GM21381 (cell line): ENCODE data around the gene FAM3C.
A peak's percentile ranks its signal among the peaks of the same experiment; 100 is the strongest.

Experiments
- ATAC-seq: cut with Tn5 transposase; IDR thresholded peaks from one replicate; pipeline ENCODE4 v1.9.1; 2021; ENCODE audit warnings: mild to moderate bottlenecking, moderate library complexity; ENCODE audit not compliant: unreplicated experiment

Gene FAM3C

DNA sequence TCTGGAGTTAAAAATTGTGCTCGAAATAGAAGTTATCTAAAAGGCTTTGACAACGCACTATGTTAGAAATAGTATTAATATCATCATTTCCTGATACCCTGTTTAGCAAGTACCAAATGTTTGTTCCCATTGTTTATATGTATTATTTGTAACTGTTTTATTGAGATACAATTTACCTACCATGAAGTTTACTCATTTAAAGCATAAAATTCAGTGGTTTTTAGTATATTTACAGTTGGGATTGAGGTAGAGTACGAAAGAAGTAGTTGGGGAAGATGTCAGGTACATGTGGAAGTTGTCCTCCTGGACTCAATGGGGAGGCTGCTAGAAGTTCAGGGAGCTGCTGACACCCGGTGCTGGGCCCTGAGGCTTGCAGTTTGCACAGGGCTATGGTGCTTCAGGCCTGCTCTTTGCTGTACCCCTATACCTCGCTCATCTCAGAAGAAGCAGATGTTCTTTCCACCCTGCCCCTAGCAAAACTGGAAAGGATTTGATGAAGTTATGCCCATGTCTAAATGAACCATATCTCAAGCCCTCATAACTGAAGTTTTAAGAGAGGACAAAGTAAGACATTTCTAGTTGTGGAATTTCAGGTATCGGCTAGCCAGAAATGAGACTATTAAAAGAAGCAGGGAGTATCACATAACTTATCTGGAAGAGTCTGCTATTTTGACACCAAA, 92.5 kb downstream of the FAM3C start:
- no peak for ATAC-seq

GRCh38 chr7:121302214-121302745, 93.8 kb downstream of the FAM3C start:
- ATAC-seq = peak; percentile 97

DNA sequence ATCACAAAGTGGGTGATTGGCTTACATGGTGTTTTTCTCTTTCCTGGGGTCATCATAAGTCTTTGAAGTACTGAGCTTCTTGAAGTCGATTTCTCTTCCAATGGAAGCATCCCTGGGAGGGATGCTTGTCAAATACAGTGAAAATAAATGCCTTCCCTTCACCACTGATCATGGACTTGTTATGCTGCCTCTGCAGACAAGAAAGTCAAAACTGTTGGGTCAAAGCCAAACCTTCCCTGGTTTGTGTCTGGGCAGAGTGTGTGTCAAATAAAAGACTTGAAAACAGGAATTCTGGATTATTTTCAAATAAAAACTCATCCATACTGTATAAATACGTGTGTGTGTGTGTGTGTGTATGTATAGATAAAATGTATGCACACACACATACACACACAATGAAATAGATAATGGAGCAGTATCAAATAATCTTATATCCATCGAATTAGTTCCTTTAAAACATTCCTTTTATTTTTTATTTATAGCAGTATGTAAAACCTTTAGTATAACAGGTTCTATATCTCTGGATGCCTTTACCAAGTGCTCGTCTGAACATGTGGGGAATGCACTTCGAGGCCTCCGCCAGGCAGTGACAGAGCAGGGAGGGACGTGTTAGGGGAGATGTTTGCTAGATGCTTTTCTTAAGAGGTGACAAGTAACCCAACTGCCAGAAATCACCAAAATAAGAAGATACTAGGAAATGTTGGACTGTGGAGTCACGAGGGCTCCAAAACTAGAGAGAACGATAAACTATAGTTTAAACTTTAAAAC, 94.5 kb downstream of the FAM3C start:
- no peak for ATAC-seq

DNA sequence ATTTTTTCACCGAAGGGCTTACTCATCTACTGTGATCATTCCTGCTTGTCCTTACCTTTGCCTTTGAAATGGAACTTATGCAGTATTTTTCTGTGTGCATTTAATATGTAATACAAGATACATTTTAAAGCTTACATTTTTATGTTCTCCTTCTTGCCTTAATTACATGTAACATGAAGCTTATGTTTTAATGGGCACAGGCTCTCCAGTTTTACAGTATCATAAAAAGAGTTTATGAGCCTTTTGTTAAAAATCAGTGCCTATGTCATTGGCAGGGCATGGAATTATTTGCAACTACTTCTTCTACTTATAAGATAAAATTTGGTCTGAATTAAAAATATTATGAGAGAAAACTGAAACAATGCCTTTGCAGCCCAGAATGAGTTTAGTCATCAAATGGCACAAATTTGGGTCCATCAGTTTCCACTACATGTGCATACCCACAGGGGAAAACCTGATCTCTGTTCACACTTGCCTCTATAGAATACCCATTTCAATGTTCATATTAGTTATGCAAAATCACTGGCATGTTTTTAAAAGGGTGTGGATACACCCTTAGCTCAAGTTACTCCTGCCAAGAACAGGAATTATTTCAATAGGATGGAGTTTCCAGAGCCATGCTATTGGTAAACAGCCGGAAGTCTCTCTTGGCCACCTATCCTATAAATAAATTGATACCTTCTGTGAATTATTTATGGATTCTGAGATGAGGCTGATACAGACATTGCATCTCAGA, 95.3 kb downstream of the FAM3C start:
- no peak for ATAC-seq
